Prostate gland (tissue), 2 donors: ENCODE results near the gene E2F4. TPM values are rescaled to one million over a fixed set of nuclear protein-coding genes. Genes with fewer than 3 reads are reported as not detected.

Experiments
- DNase-seq: peaks from one replicate; pipeline ENCODE4 v3.0.0-alpha.2; 2019; ENCODE audit warnings: low spot score
- H3K27ac ChIP-seq, 2 donors: fragments of 200-600 bp; sonication (generic); 2 replicates each; pipeline ENCODE4 v1.5.1; 2017 to 2019
- H3K27me3 ChIP-seq: fragments of 200-600 bp; sonication (generic); replicated peaks from 2 replicates; pipeline ENCODE4 v1.5.1; 2019; ENCODE audit not compliant: insufficient read depth
- H3K36me3 ChIP-seq, 2 donors: fragments of 200-600 bp; sonication (generic); 1 replicate in 1 of 2; 2 replicates in 1 of 2; pipeline versions ENCODE4 v1.5.1 to v1.8.1; 2017 to 2019
- H3K4me1 ChIP-seq: fragments of 200-600 bp; sonication (generic); replicated peaks from 2 replicates; pipeline ENCODE4 v1.5.1; 2019
- H3K4me3 ChIP-seq, 2 donors: fragments of 200-600 bp; sonication (generic); 2 replicates each; pipeline ENCODE4 v1.5.1; 2017 to 2019
- H3K9me3 ChIP-seq: fragments of 200-600 bp; sonication (generic); 2 replicates; pipeline ENCODE4 v1.5.1; 2017
- POLR2A ChIP-seq: fragments of 450-650 bp; IDR thresholded peaks from one replicate; pipeline ENCODE4 v1.6.1; 2016; ENCODE audit warnings: antibody characterized with exemption, mild to moderate bottlenecking
- POLR2AphosphoS5 ChIP-seq: sonication (generic); formaldehyde crosslinking; IDR thresholded peaks from one replicate; pipeline ENCODE4 v1.6.1; 2017; ENCODE audit warnings: antibody characterized with exemption
- WGBS: methylation state at CpG from one replicate; pipeline ENCODE4 v1.1.5; 2018; 5-methylcytosine and 5-hydroxymethylcytosine counted together
- intact Hi-C: fragments of 100-400 bp; cut with DNase I; formaldehyde crosslinking; loops from one replicate; pipeline ENCODE4 v1.14.2; 2022
- total RNA-seq, 2 donors: library from RNA; depleted of rRNA; stranded (reverse); fragments of >200 nt; gene quantifications; one replicate each; pipeline ENCODE4 v1.1.0, GENCODE V29; 2016
- TF ChIP-seq, protein P1 (sequence below), 4 experiments: fragments of 200-600 bp in 2 of 4; fragments of 450-650 bp in 2 of 4; sonication (generic) in 2 of 4; IDR thresholded peaks; 1 replicate in 3 of 4; 2 replicates in 1 of 4; pipeline ENCODE4 v1.5.1; 2016 to 2019; ENCODE audit warnings: antibody characterized with exemption in 4 of 4, mild to moderate bottlenecking in 2 of 4, moderate library complexity in 2 of 4

E2F4 gene
- total RNA-seq, 2 donors from 2014 or later, result 91.6 to 105 TPM

DNA sequence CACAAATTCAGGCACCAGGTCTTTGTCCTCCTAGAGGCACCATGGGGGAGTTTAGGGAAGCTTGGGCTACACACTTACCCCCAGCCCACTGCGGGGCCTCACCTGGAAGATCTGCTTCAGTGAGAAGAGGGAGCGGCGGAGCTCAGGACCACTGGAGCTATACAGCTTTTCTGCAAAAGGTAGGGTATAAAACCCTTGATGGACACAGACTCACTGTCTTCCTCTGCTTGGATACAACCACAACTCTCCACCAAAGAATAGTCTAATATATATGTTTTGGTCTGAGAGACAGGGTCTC lies 46.3 kb downstream of the E2F4 start:
- no peaks in the 10 kb centered on the region for H3K36me3 ChIP-seq
- no peak for DNase-seq
- 100% methylated on average over 3 of the region's 3 CpGs for WGBS

GRCh38 chr16:67238806-67239470 lies 47.0 kb downstream of the E2F4 start:
- Histone ChIP-seq H3K27me3 (no peaks in the 10 kb centered on the region), H3K36me3 (no peaks in the 10 kb centered on the region)
- WGBS, result 90% methylated on average over 9 of the region's 9 CpGs

More for the DNA sequence above, 46.3 kb downstream of the E2F4 start:
- no peak for TF ChIP-seq POLR2A
- TF ChIP-seq, protein P1, sequence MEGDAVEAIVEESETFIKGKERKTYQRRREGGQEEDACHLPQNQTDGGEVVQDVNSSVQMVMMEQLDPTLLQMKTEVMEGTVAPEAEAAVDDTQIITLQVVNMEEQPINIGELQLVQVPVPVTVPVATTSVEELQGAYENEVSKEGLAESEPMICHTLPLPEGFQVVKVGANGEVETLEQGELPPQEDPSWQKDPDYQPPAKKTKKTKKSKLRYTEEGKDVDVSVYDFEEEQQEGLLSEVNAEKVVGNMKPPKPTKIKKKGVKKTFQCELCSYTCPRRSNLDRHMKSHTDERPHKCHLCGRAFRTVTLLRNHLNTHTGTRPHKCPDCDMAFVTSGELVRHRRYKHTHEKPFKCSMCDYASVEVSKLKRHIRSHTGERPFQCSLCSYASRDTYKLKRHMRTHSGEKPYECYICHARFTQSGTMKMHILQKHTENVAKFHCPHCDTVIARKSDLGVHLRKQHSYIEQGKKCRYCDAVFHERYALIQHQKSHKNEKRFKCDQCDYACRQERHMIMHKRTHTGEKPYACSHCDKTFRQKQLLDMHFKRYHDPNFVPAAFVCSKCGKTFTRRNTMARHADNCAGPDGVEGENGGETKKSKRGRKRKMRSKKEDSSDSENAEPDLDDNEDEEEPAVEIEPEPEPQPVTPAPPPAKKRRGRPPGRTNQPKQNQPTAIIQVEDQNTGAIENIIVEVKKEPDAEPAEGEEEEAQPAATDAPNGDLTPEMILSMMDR (IDR thresholded peaks at IDR 0.05), result no peak
- TF ChIP-seq POLR2AphosphoS5, result no peak
- intact Hi-C loops, result no loop called here
- Histone ChIP-seq H3K27ac (no peak overlapping the region), H3K4me3 (no peak overlapping the region), H3K27me3 (no peaks in the 10 kb centered on the region), H3K9me3 (no peaks in the 10 kb centered on the region), H3K4me1 (peaks cover 17% of the 10 kb centered on the region)

DNA sequence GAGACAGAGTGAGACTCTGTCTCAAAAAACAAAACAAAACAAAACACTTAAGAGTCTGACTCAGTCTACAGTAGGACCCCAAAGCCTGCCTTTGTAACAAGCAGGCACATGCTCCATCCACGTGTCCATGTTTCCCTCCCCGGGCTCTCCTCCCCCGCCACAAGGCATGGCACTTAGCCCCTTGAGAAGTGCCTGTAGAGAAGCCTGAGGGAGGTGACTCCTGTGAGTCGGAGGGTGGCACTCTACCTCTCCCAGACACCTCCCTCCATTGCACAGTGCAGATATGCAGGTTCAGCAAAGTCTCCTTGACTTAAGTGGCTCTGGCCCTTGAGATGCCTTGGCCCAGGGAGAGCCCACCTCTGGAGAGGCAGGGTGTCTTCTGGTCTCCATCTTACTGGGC lies 48.6 kb downstream of the E2F4 start:
- no peaks in the 10 kb centered on the region for H3K9me3 ChIP-seq
- H3K27me3 ChIP-seq, result no peaks in the 10 kb centered on the region
- no peaks in the 10 kb centered on the region for H3K36me3 ChIP-seq
- peaks cover 20% of the 10 kb centered on the region for H3K4me1 ChIP-seq
- no peak for DNase-seq
- H3K27ac ChIP-seq, result peak overlapping the region; percentile 75 to 80
- TF ChIP-seq POLR2A (no peak), POLR2AphosphoS5 (no peak)
- TF ChIP-seq, protein P1 (IDR thresholded peaks at IDR 0.05), result no peak
- 79% methylated on average over 4 of the region's 4 CpGs for WGBS
- intact Hi-C loops, result no loop called here
- H3K4me3 ChIP-seq, result no peak overlapping the region

More at GRCh38 chr16:67238806-67239470, 47.0 kb downstream of the E2F4 start:
- intact Hi-C loops, result no loop called here
- Histone ChIP-seq H3K27ac (no peak overlapping the region), H3K4me3 (no peak overlapping the region), H3K4me1 (peaks cover 17% of the 10 kb centered on the region), H3K9me3 (no peaks in the 10 kb centered on the region)
- TF ChIP-seq, protein P1 (IDR thresholded peaks at IDR 0.05), result no peak
- TF ChIP-seq POLR2A (no peak), POLR2AphosphoS5 (no peak)
- no peak for DNase-seq

GRCh38 chr16:67241008-67241900 lies 49.3 kb downstream of the E2F4 start:
- peak; percentile 73 for DNase-seq
- no peak for TF ChIP-seq POLR2A
- TF ChIP-seq POLR2AphosphoS5, result peak; percentile 49

DNA sequence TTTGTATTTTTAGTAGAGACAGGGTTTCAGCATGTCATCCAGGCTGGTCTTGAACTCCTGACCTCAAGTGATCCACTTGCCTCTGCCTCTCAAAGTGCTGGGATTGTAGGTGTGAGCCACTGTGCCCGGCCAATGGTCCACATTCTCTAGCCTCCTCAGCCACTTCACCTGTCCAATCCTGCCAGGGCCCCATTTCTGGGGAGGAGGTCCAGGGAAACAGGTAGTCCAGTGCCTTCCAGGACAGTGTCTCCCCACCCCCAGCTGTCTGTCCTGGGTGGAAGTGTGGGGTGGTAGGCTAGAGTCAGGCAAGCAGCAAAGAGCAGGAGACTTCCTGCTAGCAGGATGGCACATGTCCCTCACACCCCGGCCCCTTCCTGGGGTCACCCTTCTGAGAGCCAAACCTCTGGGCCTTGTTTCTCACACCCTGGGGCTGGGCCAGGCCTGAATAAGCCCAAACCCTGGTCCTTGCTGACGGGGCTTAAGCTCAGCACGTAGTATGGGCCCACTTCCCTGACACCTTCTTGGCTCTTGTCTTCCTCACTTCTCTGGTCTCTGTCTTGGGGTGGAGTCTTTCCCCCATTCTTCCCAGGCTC lies 50.3 kb downstream of the E2F4 start:
- Histone ChIP-seq H3K9me3 (no peaks in the 10 kb centered on the region), H3K27me3 (no peaks in the 10 kb centered on the region), H3K36me3 (no peaks in the 10 kb centered on the region), H3K4me3 (no peak overlapping the region), H3K4me1 (peaks cover 24% of the 10 kb centered on the region), H3K27ac (peak overlapping the region in 1 of 2 donors; percentile 80)
- TF ChIP-seq, protein P1 (IDR thresholded peaks at IDR 0.05), result no peak
- TF ChIP-seq POLR2AphosphoS5, result no peak
- TF ChIP-seq POLR2A, result no peak
- intact Hi-C loops, result no loop called here
- WGBS, result 80% methylated on average over 4 of the region's 4 CpGs
- DNase-seq, result no peak

More at GRCh38 chr16:67241008-67241900, 49.3 kb downstream of the E2F4 start:
- no peaks in the 10 kb centered on the region for H3K27me3 ChIP-seq
- H3K4me3 ChIP-seq, result no peak overlapping the region
- no peaks in the 10 kb centered on the region for H3K9me3 ChIP-seq
- 54% methylated on average over 10 of the region's 10 CpGs for WGBS
- peak overlapping the region; percentile 75 to 80 for H3K27ac ChIP-seq
- intact Hi-C loops, result no loop called here
- no peaks in the 10 kb centered on the region for H3K36me3 ChIP-seq
- H3K4me1 ChIP-seq, result peaks cover 24% of the 10 kb centered on the region
